Activated naive CD8-positive, alpha-beta T cell treated with anti-CD3 and anti-CD28 coated beads for 36 hours (primary cell): ENCODE results near the gene ANKRD23. TPM values are rescaled to one million over a fixed set of nuclear protein-coding genes. Genes with fewer than 3 reads are reported as not detected.

Experiments used
- DNase-seq: peaks from one replicate; pipeline ENCODE4 v3.0.0; 2021
- H3K27ac Mint-ChIP-seq: one replicate; pipeline ENCODE4 v1.8.0; 2022; ENCODE audit warnings: mild to moderate bottlenecking, moderate library complexity, mixed read lengths
- H3K27me3 Mint-ChIP-seq: one replicate; pipeline ENCODE4 v1.8.0; 2022; ENCODE audit warnings: mild to moderate bottlenecking, mixed read lengths
- H3K36me3 Mint-ChIP-seq: one replicate; pipeline ENCODE4 v1.8.0; 2021; ENCODE audit warnings: mild to moderate bottlenecking, mixed read lengths
- H3K4me1 Mint-ChIP-seq: one replicate; pipeline ENCODE4 v1.8.0; 2021; ENCODE audit warnings: mixed read lengths
- H3K4me3 Mint-ChIP-seq: one replicate; pipeline ENCODE4 v1.8.0; 2022; ENCODE audit warnings: mild to moderate bottlenecking, moderate library complexity, mixed read lengths
- H3K9me3 Mint-ChIP-seq: one replicate; pipeline ENCODE4 v1.8.0; 2022; ENCODE audit warnings: mixed read lengths
- total RNA-seq, 2 experiments: library from RNA; stranded (reverse); gene quantifications; one replicate each; pipeline ENCODE4 v1.2.3, GENCODE V29; 2021

The ANKRD23 gene
- total RNA-seq, 2 experiments from 2014 or later = 2.7 to 3.2 TPM

- Mint-ChIP-seq H3K27ac (no peak overlapping the region), H3K9me3 (no peaks in the 10 kb centered on the region), H3K4me3 (no peak overlapping the region), H3K4me1 (peaks cover 28% of the 10 kb centered on the region), H3K27me3 (no peaks in the 10 kb centered on the region), H3K36me3 (peaks cover 4% of the 10 kb centered on the region)
- DNase-seq = peak; percentile 41
These were observed 16.5 kb upstream of the ANKRD23 start for GRCh38 chr2:96860065-96861029.

DNA sequence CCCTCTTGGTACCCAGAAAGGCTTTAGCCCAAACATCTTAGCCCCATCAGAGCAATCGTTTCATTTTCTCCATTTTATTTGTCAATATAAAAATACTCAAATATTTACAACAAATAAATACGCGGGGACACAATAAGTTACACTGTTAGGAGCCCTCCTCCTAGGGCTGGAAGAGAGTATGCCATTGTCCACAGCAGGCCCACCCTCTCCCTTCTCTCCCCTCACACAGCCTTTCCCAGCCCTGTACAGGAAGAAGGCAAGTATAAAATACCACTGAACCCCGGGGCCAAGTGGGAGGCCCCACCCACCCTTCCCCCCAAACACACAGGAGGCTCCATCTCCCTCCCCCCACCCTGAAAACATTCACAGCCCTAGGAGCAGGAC lies 15.9 kb upstream of the ANKRD23 start:
- no peaks in the 10 kb centered on the region for H3K9me3 Mint-ChIP-seq
- H3K27ac Mint-ChIP-seq = no peak overlapping the region
- H3K27me3 Mint-ChIP-seq = no peaks in the 10 kb centered on the region
- no peak for DNase-seq
- no peak overlapping the region for H3K4me3 Mint-ChIP-seq
- H3K36me3 Mint-ChIP-seq = peaks cover 4% of the 10 kb centered on the region
- peaks cover 28% of the 10 kb centered on the region for H3K4me1 Mint-ChIP-seq

GRCh38 chr2:96859099-96859649 lies 15.4 kb upstream of the ANKRD23 start:
- Mint-ChIP-seq H3K4me1 (peaks cover 28% of the 10 kb centered on the region), H3K4me3 (peak overlapping the region; percentile 18), H3K27me3 (no peaks in the 10 kb centered on the region), H3K27ac (no peak overlapping the region), H3K9me3 (no peaks in the 10 kb centered on the region), H3K36me3 (peaks cover 4% of the 10 kb centered on the region)
- no peak for DNase-seq

GRCh38 chr2:96857667-96858372 lies 14.0 kb upstream of the ANKRD23 start, which contains the start of gene ANKRD39:
TSS of gene ANKRD39 (minus strand) at chr2:96858016. CDS start at chr2:96857987, 29 bp downstream.
- Mint-ChIP-seq H3K36me3 (peaks cover 4% of the 10 kb centered on the region), H3K4me1 (peaks cover 28% of the 10 kb centered on the region), H3K27ac (peak within 1 kb of the TSS; percentile 89), H3K4me3 (peak within 1 kb of the TSS; percentile 88), H3K9me3 (no peaks in the 10 kb centered on the region), H3K27me3 (no peaks in the 10 kb centered on the region)
- DNase-seq = peak; percentile 99

- H3K36me3 Mint-ChIP-seq = peaks cover 9% of the 10 kb centered on the region
- H3K27me3 Mint-ChIP-seq = no peaks in the 10 kb centered on the region
- DNase-seq = peak; percentile 25
- H3K4me1 Mint-ChIP-seq = peaks cover 28% of the 10 kb centered on the region
- H3K4me3 Mint-ChIP-seq = peak overlapping the region; percentile 88
- peak overlapping the region; percentile 89 for H3K27ac Mint-ChIP-seq
- no peaks in the 10 kb centered on the region for H3K9me3 Mint-ChIP-seq
These were observed 13.2 kb upstream of the ANKRD23 start for GRCh38 chr2:96856776-96857666.

GRCh38 chr2:96853321-96853720 lies 9.5 kb upstream of the ANKRD23 start:
- H3K36me3 Mint-ChIP-seq = peaks cover 10% of the 10 kb centered on the region
- H3K27ac Mint-ChIP-seq = no peak overlapping the region
- peaks cover 10% of the 10 kb centered on the region for H3K4me1 Mint-ChIP-seq
- H3K4me3 Mint-ChIP-seq = no peak overlapping the region
- DNase-seq = no peak
- no peaks in the 10 kb centered on the region for H3K9me3 Mint-ChIP-seq
- no peaks in the 10 kb centered on the region for H3K27me3 Mint-ChIP-seq

DNA sequence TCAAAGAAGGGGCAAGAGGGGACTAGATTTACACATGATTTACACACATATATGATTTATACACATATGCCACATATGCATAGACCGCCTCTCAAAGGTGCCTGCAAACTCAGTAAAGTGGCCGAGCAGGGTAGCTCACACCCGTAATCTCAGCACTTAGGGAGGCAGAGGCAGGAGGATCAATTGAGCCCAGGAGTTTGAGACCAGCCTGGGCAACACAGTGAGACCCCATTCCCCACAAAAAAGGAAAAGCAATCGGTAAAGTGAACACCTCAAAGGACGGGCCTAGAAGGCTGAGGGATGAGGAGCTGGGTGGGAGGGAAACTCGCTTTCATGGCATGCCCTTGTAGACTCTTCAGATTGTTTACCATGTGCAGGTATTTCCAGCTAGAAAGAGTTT lies 8.8 kb upstream of the ANKRD23 start:
- Mint-ChIP-seq H3K27ac (no peak overlapping the region), H3K4me3 (no peak overlapping the region), H3K27me3 (no peaks in the 10 kb centered on the region), H3K9me3 (no peaks in the 10 kb centered on the region), H3K36me3 (peaks cover 10% of the 10 kb centered on the region), H3K4me1 (peaks cover 10% of the 10 kb centered on the region)
- no peak for DNase-seq

DNA sequence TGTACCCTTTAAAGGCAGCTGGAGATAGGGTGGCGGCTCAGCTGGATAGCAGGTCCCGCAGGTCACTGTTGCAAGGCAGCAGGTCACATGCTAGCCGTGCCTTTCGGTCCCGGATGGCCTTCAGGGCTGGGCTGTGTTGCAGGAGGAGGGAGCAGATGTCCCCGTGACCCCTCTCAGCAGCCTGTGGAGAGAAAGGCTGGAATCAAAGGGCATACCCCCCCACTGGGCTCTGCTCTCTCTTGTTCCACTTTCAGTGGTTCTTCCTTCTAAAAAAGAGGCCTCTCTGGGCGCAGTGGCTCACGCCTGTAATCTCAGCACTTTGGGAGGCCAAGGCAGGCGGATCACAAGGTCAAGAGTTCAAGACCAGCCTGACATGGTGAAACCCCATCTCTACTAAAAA lies 4.4 kb upstream of the ANKRD23 start:
- Mint-ChIP-seq H3K27ac (no peak overlapping the region), H3K27me3 (no peaks in the 10 kb centered on the region), H3K4me1 (no peaks in the 10 kb centered on the region), H3K9me3 (no peaks in the 10 kb centered on the region), H3K36me3 (peaks cover 9% of the 10 kb centered on the region), H3K4me3 (no peak overlapping the region)
- DNase-seq = no peak

DNA sequence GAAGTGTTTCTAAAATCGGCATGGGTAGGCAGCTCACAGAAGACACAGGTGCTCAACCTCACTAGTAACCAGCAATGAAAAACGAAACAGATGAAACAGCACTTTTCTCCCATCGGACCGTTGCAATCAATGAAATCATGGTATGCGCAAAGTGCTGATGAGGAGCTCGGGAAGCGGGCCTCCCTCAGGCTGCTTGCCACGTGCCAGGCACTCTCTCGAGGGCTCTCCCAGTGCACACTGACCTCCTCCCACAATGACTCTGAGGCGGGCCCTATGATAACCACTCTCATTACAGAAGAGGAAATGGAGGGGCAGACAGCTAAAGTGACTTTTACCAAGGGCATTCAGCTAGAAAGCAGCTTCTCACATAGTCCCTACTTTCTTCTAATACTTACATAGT lies 3.8 kb upstream of the ANKRD23 start:
- no peak for DNase-seq
- H3K4me1 Mint-ChIP-seq = no peaks in the 10 kb centered on the region
- no peak overlapping the region for H3K27ac Mint-ChIP-seq
- H3K36me3 Mint-ChIP-seq = peaks cover 7% of the 10 kb centered on the region
- no peaks in the 10 kb centered on the region for H3K9me3 Mint-ChIP-seq
- H3K4me3 Mint-ChIP-seq = no peak overlapping the region
- no peaks in the 10 kb centered on the region for H3K27me3 Mint-ChIP-seq

GRCh38 chr2:96846825-96847224 lies 3.0 kb upstream of the ANKRD23 start:
- no peaks in the 10 kb centered on the region for H3K9me3 Mint-ChIP-seq
- DNase-seq = no peak
- H3K27ac Mint-ChIP-seq = no peak overlapping the region
- H3K27me3 Mint-ChIP-seq = no peaks in the 10 kb centered on the region
- H3K36me3 Mint-ChIP-seq = peaks cover 4% of the 10 kb centered on the region
- no peaks in the 10 kb centered on the region for H3K4me1 Mint-ChIP-seq
- H3K4me3 Mint-ChIP-seq = no peak overlapping the region

DNA sequence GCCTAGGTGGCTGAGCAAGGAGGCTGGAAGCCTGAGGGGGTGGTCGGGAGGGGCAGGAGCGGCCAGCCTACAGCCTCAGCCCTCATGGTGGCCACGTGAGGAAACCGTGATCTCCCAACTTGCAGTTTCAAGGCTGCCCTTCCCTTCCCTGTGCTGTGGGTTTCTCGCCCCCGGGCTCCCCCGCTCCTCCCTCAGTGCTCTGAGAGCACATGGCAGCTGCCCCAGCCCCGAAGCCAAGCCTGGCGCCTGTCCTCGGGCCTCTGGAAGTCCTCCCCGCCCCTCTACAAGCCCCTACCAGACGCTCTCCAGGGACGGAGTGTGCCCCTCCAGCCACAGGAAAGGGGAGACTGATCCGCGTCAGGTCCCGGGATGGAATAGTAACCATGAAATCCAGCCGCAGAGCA lies 586 bp upstream of the ANKRD23 start:
- Mint-ChIP-seq H3K27me3 (no peaks in the 10 kb centered on the region), H3K4me3 (no peak overlapping the region), H3K9me3 (no peaks in the 10 kb centered on the region), H3K27ac (no peak overlapping the region), H3K36me3 (no peaks in the 10 kb centered on the region), H3K4me1 (peaks cover 4% of the 10 kb centered on the region)
- no peak for DNase-seq

- no peak overlapping the region for H3K4me3 Mint-ChIP-seq
- H3K27ac Mint-ChIP-seq = peak overlapping the region; percentile 0
- H3K36me3 Mint-ChIP-seq = no peaks in the 10 kb centered on the region
- no peak for DNase-seq
- no peaks in the 10 kb centered on the region for H3K27me3 Mint-ChIP-seq
- no peaks in the 10 kb centered on the region for H3K9me3 Mint-ChIP-seq
- peaks cover 9% of the 10 kb centered on the region for H3K4me1 Mint-ChIP-seq
These were observed 1.2 kb downstream of the ANKRD23 start for GRCh38 chr2:96842600-96842999.

- Mint-ChIP-seq H3K4me1 (peaks cover 9% of the 10 kb centered on the region), H3K36me3 (no peaks in the 10 kb centered on the region), H3K27me3 (no peaks in the 10 kb centered on the region), H3K9me3 (no peaks in the 10 kb centered on the region), H3K4me3 (no peak overlapping the region), H3K27ac (peak overlapping the region; percentile 0)
- DNase-seq = no peak
These were observed 1.9 kb downstream of the ANKRD23 start for GRCh38 chr2:96841701-96842495.
